Measurements from ENCODE around the gene UBE2V1. TPM values are rescaled to one million over a fixed set of nuclear protein-coding genes. Genes with fewer than 3 reads are reported as not detected.
A peak's percentile ranks its signal among the peaks of the same experiment; 100 is the strongest.

Gene UBE2V1
- polyA plus RNA-seq, 3 donors, result 62.2 to 95.5 (median 71.1) TPM

DNA sequence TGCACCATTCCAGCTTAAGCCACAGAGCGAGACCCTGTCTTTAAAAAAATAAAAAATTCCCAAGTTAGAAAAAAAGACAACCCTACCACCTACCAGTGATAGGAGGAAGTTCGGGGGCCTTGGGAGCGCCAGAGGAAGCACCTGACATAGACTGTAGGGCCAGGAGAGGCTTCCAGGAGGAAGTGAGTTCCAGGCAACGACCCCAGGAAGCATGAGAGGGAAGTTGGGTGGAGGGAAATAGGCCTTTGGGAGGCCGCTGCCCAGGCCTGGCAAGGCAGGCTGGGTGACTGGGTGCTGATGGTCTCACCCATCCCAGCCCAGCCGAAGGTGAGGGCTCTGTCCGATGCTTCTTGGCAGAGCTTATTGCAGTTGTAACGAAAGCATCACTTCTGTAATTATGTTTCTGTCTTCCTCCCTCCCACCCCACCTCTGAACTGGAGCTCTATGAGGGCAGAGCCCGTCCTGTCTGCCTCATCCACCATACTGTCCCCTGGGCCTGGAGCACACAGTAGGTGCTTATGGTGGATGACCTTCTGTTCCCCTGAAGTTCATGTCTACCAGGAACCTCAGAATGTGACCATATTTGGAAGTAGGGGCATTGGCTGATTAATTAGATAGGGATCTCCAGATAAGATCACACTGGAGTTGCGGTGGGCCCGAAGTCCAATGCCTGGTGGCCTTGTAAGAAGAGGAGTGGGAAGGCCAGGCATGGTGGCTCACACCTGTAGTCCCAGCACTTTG, 54.1 kb downstream of the UBE2V1 start:
- Histone ChIP-seq H3K27ac (ENCODE audit: low read depth in 1 of 2, low read length in 2 of 2) (no peak overlapping the region), H3K9me3 (replicated peaks in 1 of 2; ENCODE audit: control insufficient read depth in 1 of 2, insufficient read depth in 1 of 2, low read length in 2 of 2) (no peaks in the 10 kb centered on the region), H3K79me2 (ENCODE audit: insufficient read depth, low read length) (no peaks in the 10 kb centered on the region), H3K4me1 (ENCODE audit: control insufficient read depth in 1 of 2, insufficient read depth in 2 of 2, low read length in 2 of 2) (peaks cover 12 to 14% of the 10 kb centered on the region in 2 donors), H3K4me2 (replicated peaks; ENCODE audit: extremely low read depth, low read length, poor library complexity, severe bottlenecking) (no peak overlapping the region), H3K36me3 (replicated peaks in 1 of 2; ENCODE audit: control insufficient read depth in 1 of 2, insufficient read depth in 2 of 2, low read length in 2 of 2) (no peaks in the 10 kb centered on the region), H3K4me3 (replicated peaks in 1 of 3; ENCODE audit: low read depth in 2 of 3, low read length in 3 of 3) (no peak overlapping the region), H3K27me3 (ENCODE audit: control insufficient read depth in 2 of 2, insufficient read depth in 2 of 2, low read length in 2 of 2) (no peaks in the 10 kb centered on the region), H4K20me1 (ENCODE audit: insufficient read depth, low read length) (no peaks in the 10 kb centered on the region), H3K9ac (ENCODE audit: insufficient read depth, low read length, poor library complexity, severe bottlenecking) (no peak overlapping the region), H2AFZ (ENCODE audit: insufficient read depth, low read depth, low read length, poor library complexity, severe bottlenecking) (no peak overlapping the region)
- 43% methylated on average over 5 of the region's 11 CpGs for WGBS (ENCODE audit: insufficient coverage)
- Mint-ChIP-seq H3K27me3 (ENCODE audit: low read depth in 3 of 3) (peaks cover 0 to 6% (median 5%) of the 10 kb centered on the region in 3 donors), H3K4me3 (peak overlapping the region in 1 of 2 donors; percentile 39), H3K9me3 (peaks cover 0 to 5% (median 0%) of the 10 kb centered on the region in 7 donors), H3K36me3 (no peaks in the 10 kb centered on the region), H3K4me1 (peaks cover 14% of the 10 kb centered on the region), H3K27ac (peak overlapping the region in 6 of 7 donors; percentile 15 to 89 (median 76))
- peak; percentile 18 to 77 (median 68) for DNase-seq
- TF ChIP-seq CTCF (IDR thresholded peaks at IDR 0.05), result no peak
- intact Hi-C loops (cut with micrococcal nuclease), result no loop called here

GRCh38 chr20:50057714-50058053, 55.3 kb downstream of the UBE2V1 start:
- Histone ChIP-seq H3K4me3 (replicated peaks in 1 of 3; ENCODE audit: low read depth in 2 of 3, low read length in 3 of 3) (no peak overlapping the region), H3K4me2 (replicated peaks; ENCODE audit: extremely low read depth, low read length, poor library complexity, severe bottlenecking) (no peak overlapping the region), H2AFZ (ENCODE audit: insufficient read depth, low read depth, low read length, poor library complexity, severe bottlenecking) (no peak overlapping the region), H3K27ac (ENCODE audit: low read depth in 1 of 2, low read length in 2 of 2) (no peak overlapping the region), H3K4me1 (ENCODE audit: control insufficient read depth in 1 of 2, insufficient read depth in 2 of 2, low read length in 2 of 2) (peaks cover 18 to 22% of the 10 kb centered on the region in 2 donors), H3K27me3 (ENCODE audit: control insufficient read depth in 2 of 2, insufficient read depth in 2 of 2, low read length in 2 of 2) (no peaks in the 10 kb centered on the region), H3K79me2 (ENCODE audit: insufficient read depth, low read length) (no peaks in the 10 kb centered on the region), H3K9ac (ENCODE audit: insufficient read depth, low read length, poor library complexity, severe bottlenecking) (no peak overlapping the region), H3K9me3 (replicated peaks in 1 of 2; ENCODE audit: control insufficient read depth in 1 of 2, insufficient read depth in 1 of 2, low read length in 2 of 2) (no peaks in the 10 kb centered on the region), H4K20me1 (ENCODE audit: insufficient read depth, low read length) (no peaks in the 10 kb centered on the region), H3K36me3 (replicated peaks in 1 of 2; ENCODE audit: control insufficient read depth in 1 of 2, insufficient read depth in 2 of 2, low read length in 2 of 2) (no peaks in the 10 kb centered on the region)
- Mint-ChIP-seq H3K27me3 (ENCODE audit: low read depth in 3 of 3) (peaks cover 0 to 6% (median 5%) of the 10 kb centered on the region in 3 donors), H3K4me3 (no peak overlapping the region), H3K4me1 (peaks cover 18% of the 10 kb centered on the region), H3K9me3 (peaks cover 0 to 5% (median 0%) of the 10 kb centered on the region in 7 donors), H3K36me3 (no peaks in the 10 kb centered on the region), H3K27ac (no peak overlapping the region)
- DNase-seq, result no peak
- intact Hi-C loops (cut with micrococcal nuclease), result no loop called here
- TF ChIP-seq CTCF (IDR thresholded peaks at IDR 0.05), result no peak
- WGBS (ENCODE audit: insufficient coverage), result 100% methylated on average over 1 of the region's 1 CpG
